Kidney epithelial cell (primary cell): ENCODE data around the gene CRKL. TPM values are rescaled to one million over a fixed set of nuclear protein-coding genes. Genes with fewer than 3 reads are reported as not detected.
"Not testable (repeated sequence)": the region's sequence is repeated elsewhere in the genome, so short reads cannot be mapped to it uniquely, and the experiment has no call there.

Experiments
- DNase-seq: peaks from one replicate; pipeline ENCODE4 v3.0.0-alpha.2; 2010; ENCODE audit warnings: low read depth
- H3K27me3 ChIP-seq: 2 replicates; pipeline ENCODE4 v1.6.0; 2011; ENCODE audit warnings: low read length; ENCODE audit not compliant: control insufficient read depth, insufficient read depth
- H3K36me3 ChIP-seq: 2 replicates; pipeline ENCODE4 v1.5.1; 2011; ENCODE audit warnings: low read length; ENCODE audit not compliant: control insufficient read depth, insufficient read depth
- H3K4me3 ChIP-seq: 2 replicates; pipeline ENCODE4 v1.5.1; 2011; ENCODE audit warnings: low read depth, mild to moderate bottlenecking, control low read depth, low read length
- total RNA-seq: library from RNA; depleted of rRNA; stranded (reverse); fragments of >200 nt; gene quantifications from 2 replicates; pipeline ENCODE4 v1.2.3, GENCODE V29; 2015
- TF ChIP-seq, protein P1 (sequence below): IDR thresholded peaks from 2 replicates; pipeline ENCODE4 v1.5.1; 2011; ENCODE audit warnings: mild to moderate bottlenecking, moderate library complexity, low read length, control low read depth, inconsistent platforms; ENCODE audit not compliant: insufficient read depth, poor library complexity, severe bottlenecking

The CRKL gene
- total RNA-seq, 1 donor from 2014 or later, result 47.7 TPM

DNA sequence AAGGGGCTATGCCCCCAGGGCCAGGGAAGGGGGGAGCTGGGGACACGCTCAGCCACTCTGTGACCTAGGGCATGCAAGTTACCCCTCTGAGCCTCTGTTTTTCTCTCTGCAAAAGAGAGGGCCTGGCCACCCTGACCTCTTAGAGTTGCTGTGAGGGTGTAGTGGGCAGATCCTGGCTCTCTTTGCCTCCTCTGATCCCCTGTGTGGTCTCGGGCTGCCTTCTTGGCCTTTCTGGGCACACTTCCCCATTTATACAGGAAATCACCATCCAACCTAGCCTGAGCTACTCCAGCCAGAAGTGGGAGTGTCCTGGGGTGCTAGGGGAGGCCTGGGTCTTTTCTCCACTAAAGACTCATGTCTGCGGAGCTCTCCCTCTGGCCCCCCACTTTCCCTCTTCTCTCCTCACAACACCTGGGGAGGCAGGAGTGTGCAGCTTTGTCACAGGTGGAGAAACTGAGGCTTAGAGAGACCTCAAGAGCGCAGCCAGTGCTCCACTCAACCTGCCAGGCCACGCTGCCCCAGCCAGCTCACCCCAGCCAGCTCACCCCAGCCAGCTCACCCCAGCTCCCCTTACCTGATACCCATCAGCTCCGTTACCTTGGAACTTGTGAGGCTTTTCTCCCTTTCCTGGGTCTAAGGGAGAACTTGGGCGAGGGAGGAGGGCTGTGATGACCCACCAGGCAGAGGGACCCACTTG, 51.2 kb downstream of the CRKL start:
- H3K4me3 ChIP-seq, result no peak overlapping the region
- TF ChIP-seq, protein P1, sequence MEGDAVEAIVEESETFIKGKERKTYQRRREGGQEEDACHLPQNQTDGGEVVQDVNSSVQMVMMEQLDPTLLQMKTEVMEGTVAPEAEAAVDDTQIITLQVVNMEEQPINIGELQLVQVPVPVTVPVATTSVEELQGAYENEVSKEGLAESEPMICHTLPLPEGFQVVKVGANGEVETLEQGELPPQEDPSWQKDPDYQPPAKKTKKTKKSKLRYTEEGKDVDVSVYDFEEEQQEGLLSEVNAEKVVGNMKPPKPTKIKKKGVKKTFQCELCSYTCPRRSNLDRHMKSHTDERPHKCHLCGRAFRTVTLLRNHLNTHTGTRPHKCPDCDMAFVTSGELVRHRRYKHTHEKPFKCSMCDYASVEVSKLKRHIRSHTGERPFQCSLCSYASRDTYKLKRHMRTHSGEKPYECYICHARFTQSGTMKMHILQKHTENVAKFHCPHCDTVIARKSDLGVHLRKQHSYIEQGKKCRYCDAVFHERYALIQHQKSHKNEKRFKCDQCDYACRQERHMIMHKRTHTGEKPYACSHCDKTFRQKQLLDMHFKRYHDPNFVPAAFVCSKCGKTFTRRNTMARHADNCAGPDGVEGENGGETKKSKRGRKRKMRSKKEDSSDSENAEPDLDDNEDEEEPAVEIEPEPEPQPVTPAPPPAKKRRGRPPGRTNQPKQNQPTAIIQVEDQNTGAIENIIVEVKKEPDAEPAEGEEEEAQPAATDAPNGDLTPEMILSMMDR, result no peak
- H3K27me3 ChIP-seq, result peaks cover 18% of the 10 kb centered on the region
- H3K36me3 ChIP-seq, result no peaks in the 10 kb centered on the region
- DNase-seq, result no peak

DNA sequence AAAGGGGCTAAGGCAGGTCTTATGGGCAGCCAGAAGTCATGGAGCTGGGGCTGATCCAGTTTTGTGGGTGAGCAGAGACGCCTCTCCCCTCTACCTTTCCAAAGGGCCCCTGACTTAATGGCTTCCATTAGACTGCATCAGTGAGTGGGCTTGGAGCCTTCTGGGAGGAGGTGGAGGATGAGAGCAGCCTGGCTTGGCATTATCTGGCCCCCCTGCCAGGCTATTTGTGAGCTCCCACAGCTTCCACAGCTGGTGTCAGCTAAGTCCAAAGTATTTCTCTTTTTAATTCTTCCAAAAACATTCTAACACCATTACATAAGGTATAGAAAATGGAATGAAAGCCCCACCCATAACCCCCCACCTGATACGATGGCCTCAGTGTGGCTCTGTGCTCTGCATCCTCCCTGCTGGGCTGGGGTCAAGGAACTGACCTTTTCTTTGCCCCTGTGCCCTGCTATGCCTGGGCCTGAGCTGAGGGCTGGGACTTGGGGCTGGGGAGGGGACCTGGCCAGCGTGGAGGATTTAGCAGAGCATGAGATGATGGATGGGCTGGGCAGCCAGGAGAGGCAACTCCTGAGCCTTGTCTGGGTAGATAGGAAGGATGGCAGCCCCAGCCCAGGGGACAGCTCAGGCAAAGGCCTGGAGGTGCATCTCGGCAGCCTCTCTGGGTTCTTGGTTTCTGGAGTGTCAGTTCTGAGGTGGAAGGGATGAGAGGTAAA, 53.9 kb downstream of the CRKL start:
- no peaks in the 10 kb centered on the region for H3K36me3 ChIP-seq
- TF ChIP-seq, protein P1, result no peak
- no peak for DNase-seq
- no peak overlapping the region for H3K4me3 ChIP-seq
- H3K27me3 ChIP-seq, result peaks cover 7% of the 10 kb centered on the region

DNA sequence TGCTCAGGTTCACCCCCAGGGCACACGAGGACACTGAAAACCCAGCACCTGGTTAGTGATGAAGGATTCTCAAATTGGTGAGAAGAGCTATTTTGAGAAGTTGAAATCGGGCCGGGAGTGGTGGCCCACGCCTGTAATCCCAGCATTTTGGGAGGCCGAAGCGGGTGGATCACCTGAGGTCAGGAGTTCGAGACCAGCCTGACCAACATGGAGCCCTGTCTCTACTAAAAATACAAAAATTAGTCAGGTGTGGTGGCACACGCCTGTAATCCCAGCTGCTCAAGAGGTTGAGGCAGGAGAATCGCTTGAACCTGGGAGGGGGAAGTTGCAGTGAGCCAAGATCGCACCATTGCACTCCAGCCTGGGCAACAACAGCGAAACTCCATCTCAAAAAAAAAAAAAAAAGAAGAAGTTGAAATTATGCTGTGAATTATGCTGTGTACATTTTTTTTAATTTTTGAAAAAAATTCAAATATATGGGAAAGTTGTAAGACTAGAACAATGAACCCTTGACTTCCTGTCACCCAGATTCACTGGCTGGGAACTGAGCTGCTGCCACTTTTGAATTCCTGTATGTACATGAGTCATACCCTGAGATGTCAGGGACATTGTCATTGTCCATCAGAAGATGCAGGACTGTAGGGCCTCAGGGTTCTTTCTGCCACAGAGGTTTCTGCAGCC, 54.9 kb downstream of the CRKL start:
- DNase-seq, H3K4me3 ChIP-seq, H3K27me3 ChIP-seq, H3K36me3 ChIP-seq: not testable (repeated sequence)

DNA sequence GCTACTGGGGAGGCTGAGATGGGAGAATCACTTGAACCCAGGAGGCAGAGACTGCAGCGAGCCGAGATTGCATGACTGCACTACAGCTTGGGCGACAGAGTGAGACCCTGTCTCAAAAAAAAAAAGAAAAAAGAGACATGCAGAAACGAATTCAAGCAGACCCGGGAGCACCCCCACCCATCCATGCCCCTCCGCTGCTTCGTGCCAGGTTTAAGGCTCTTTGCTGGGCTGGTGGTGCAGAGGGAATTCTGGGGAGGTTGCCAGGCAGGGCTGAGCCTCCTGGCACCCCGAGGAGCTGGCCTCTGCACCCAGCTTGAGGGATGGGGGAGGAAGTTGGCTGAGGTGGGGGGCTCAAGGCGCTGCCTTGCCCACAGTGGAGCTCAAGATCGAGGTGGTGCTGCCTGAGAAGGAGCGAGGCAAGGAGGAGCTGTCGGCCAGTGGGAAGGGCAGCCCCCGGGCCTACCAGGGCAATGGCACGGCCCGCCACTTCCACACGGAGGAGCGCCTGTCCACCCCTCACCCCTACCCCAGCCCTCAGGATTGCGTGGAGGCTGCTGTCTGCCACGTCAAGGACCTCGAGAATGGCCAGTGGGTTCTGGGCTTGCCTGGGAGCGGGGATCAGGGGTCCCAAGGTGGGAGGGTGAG, 55.8 kb downstream of the CRKL start:
- Histone ChIP-seq H3K4me3 (no peak overlapping the region), H3K36me3 (no peaks in the 10 kb centered on the region), H3K27me3 (peaks cover 3% of the 10 kb centered on the region)
- TF ChIP-seq, protein P1, result no peak
- DNase-seq, result no peak

- H3K27me3 ChIP-seq, result peaks cover 3% of the 10 kb centered on the region
- H3K4me3 ChIP-seq, result no peak overlapping the region
- H3K36me3 ChIP-seq, result no peaks in the 10 kb centered on the region
- DNase-seq, result no peak
- TF ChIP-seq, protein P1, result no peak
Observed at GRCh38 chr22:20973634-20974286, 56.6 kb downstream of the CRKL start.
